Activated CD8-positive, alpha-beta memory T cell treated with anti-CD3 and anti-CD28 coated beads, Interleukin-2, amount 50 U/mL, for 4 hours (primary cell): ENCODE results near the gene JAGN1.
A peak's percentile ranks its signal among the peaks of the same experiment; 100 is the strongest.
"Not testable (repeated sequence)": the region's sequence is repeated elsewhere in the genome, so short reads cannot be mapped to it uniquely, and the experiment has no call there.

Experiments
- DNase-seq: peaks from one replicate; pipeline ENCODE4 v3.0.0-alpha.2; 2020

The JAGN1 gene

GRCh38 chr3:9890249-9891071 is at the start of gene JAGN1:
JAGN1 (plus strand) TSS chr3:9890610; CDS start chr3:9890723, 113 bp downstream.
- DNase-seq = peak; percentile 90

DNA sequence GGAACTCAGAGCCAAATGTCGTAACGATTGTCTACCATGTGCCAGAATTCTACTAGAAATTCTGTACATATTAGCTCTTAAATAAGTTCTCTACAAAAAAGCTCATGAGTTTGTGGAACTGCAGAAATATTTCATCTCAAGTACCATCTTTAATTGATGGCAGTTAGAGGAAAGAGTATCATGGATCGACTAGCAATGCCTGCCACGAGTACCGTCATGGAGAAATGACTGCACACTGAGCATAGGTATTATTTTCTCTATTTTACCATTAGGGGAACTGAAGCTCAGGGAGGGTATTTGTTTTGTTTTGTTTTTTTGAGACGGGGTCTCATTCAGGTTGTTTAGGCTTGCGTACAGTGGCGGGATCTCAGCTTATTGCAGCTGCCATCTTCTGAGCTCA is 49.4 kb upstream of the JAGN1 start:
- no peak for DNase-seq

GRCh38 chr3:9843715-9844438 is 46.5 kb upstream of the JAGN1 start, which contains the start of gene RPUSD3:
RPUSD3 (minus strand) TSS chr3:9844008; CDS start chr3:9843990, 18 bp downstream.
- DNase-seq = peak; percentile 97

GRCh38 chr3:9846231-9846630 is 44.2 kb upstream of the JAGN1 start:
- no peak for DNase-seq

- no peak for DNase-seq
These were observed 43.4 kb upstream of the JAGN1 start for GRCh38 chr3:9846931-9847488.

- not testable (repeated sequence) for DNase-seq
These were observed 42.5 kb upstream of the JAGN1 start for GRCh38 chr3:9847870-9848269.

DNA sequence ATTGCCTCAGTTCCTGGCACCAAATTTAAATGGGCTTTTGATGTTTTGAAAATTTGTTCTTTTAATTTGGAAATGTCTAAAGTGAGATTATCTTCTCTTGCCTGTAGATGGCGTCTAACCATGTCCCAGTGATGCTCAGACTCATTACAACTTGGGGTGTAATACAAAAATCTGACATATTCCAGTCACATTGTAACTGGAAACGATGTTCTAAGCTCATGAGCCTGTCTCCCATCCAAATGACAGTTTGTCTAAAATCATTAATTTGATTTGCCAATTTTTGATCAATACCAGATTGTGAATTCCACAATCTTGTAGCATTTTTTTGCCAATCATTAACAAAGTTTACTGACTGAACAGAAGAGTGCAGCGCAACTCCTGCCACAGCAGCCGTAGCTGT is 41.5 kb upstream of the JAGN1 start:
- DNase-seq = not testable (repeated sequence)

DNA sequence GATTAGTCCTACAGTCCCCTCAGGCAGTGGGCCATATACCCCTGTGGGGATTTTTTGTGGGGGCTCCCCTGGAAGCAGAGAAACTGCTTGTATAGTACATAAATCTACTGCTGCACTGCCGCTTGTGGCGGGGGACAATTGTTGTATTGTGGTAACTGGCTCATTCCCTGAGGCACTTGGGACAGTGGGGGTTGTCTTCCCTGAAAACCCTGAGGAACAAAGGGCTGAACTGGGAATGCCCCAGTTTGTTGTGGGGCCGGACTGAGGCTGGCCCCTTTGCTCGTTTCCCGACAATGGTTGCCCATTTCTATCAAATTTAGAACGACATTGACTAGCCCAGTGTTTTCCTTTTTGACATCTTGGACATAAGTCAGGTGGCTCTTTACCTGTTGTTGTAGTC is 39.0 kb upstream of the JAGN1 start:
- not testable (repeated sequence) for DNase-seq

DNA sequence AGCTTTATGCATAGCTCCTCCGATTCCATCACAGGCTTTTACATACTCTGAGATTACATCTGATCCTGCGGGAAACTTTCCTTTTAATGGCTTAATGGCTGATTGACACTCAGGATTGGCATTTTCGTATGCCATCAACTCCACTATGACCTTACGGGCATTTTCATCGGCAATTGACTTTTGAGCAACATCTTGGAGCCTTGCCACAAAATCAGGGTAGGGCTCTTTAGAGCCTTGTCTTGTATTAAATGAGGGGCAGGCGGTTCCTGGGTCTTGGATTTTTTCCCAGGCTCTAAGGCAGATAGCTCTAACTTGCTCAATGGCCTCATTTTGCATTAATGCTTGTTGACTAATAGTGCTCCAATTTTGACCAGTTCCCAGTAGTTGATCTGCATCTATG is 38.5 kb upstream of the JAGN1 start:
- DNase-seq = not testable (repeated sequence)

DNA sequence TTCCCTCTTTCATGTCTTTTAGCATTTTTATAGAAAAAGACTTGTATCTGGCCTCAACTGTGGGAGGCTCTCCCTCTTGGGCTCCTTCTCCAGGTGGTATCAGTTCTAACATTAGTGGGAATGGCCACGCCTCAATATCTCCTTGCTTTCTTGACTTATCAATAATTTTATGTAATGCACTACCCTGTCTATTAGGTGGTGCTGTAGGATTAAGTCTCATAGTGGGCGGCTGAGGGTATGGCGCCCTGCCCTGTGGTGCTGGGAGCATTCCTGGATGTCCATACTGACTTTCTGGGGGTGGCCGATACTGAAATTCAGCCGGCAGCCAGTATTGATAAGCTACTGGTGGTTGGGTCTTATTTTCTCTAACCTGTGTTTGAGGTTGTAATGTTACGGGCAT is 37.9 kb upstream of the JAGN1 start:
- no peak for DNase-seq

GRCh38 chr3:9854291-9854940 is 36.0 kb upstream of the JAGN1 start:
- not testable (repeated sequence) for DNase-seq

- no peak for DNase-seq
These were observed 34.8 kb upstream of the JAGN1 start for GRCh38 chr3:9855594-9855993.

DNA sequence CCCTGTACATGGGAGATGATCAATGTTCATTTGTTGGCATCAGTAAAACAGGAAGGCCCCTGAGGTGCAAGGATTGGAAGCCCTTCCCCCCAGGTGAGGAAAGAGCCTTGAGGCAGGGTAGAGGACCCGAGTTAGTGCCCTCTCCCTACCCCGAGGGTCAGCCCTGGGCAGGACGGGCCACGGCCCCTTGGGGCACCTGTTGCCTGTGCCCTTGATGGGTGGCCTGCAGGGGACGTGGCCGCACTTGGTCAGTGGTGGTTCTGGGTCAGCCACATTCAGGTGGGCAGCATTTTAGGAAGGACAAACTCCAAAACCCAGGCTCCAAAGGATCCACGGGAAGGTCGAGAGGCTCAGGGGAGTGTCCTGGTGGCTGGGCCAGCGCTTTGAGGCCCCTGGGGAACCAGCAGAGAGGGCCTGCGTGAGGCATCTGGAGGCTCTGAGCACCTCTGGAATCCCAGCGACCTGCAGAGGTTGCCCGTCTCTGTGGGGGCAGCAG is 30.8 kb upstream of the JAGN1 start:
- DNase-seq = no peak

GRCh38 chr3:9861201-9861600 is 29.2 kb upstream of the JAGN1 start:
- DNase-seq = no peak

DNA sequence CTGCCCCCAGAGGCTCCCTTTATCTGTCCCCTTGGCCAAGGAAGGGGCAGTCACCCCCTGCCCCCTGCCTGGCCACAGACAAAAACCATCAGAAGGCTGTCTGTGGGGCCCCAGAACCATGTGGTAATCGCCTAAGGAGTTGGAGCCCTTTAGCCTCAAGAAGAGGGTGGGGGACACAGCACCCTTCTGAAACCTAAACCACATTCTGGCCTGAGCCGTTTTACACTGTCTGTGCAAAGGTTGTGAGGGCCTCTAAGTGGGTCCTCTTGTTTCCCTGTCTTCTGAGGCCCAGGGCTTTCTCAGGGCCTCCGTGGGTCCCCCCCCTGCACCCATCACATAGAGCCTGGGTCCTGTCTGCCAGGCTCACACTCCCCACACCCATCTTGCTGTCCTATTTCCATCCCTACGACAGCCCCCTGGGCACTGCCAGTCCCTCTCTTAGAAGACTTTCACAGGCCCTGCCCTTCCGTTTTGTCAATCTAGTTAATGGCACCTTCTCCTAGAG is 28.7 kb upstream of the JAGN1 start:
- no peak for DNase-seq

GRCh38 chr3:9862391-9863057 is 27.9 kb upstream of the JAGN1 start:
- DNase-seq = peak; percentile 35

DNA sequence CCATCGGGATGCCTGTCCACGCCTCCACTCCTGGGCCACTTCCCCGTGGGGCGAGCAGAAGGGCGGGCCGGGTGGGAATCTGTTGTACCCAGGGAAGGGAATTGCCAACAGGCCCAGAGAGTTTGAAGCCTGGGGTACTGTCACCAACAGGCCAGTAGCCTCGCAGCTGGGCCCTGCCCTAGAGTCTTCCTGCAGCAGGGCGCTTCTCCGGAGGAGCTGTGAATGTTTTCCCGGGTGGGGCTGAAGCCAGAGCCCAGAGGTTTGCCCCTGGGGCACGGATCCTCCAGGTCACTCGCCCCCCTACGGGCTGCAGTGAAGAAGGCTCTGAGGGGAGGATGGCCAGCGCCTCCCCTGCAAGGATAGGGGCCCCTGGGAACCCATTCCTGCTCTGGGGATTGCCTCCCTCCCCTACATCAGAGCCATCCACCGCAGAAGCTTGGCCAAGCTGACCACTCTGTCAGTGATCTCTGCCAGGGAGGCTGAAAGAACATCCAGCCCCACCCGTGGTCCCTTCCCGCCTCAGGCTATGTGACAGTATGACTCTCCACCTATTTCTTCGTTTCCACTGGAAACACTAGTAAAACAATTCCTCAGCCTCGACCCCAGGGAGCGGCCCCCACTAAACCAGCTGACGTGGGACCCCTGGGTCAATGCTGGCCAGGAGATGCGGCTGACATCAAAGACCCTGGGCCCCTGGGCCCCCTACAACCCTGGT is 27.2 kb upstream of the JAGN1 start:
- no peak for DNase-seq

GRCh38 chr3:9864200-9864927 is 26.0 kb upstream of the JAGN1 start:
- no peak for DNase-seq

DNA sequence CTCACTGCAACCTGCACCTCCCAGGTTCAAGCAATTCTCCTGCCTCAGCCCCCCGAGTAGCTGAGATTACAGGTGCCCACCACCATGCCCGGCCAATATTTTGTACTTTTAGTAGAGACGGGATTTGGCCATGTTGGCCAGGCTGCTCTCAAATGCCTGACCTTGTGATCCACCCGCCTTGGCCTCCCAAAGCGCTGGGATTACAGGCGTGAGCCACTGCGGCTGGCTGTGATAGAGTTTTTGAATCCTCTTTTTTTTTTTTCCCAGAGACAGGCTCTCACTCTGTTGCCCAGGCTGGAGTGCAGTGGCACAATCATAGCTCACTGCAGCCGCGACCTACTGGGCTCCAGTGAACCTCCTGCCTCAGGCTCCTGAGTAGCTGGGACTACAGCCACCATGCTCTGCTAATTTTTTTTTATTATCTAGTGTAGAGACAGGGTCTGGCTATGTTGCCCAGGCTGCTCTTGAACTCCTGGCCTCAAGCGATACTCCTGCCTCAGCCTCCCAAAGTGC is 25.2 kb upstream of the JAGN1 start:
- not testable (repeated sequence) for DNase-seq

- DNase-seq = no peak
These were observed 23.8 kb upstream of the JAGN1 start for GRCh38 chr3:9866639-9867038.

DNA sequence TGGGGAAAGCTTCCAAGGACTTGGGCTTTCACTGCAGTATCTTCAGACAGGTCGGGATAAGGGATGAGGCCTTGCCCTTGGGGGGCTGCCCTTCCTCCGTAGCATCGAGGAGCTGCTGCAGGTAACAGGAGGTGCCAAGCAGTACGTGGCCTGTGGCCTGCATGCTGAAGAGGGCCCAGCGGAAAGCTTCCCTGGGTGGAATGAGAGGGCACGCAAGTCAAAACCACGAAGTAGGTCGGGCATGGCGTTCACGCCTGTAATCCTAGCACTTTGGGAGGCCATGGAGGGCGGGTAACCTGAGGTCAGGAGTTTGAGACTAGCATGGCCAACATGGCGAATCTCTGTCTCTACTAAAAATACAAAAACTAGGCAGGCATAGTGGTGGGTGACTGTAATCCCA is 23.3 kb upstream of the JAGN1 start:
- no peak for DNase-seq
